Measurements from ENCODE around the gene LRCH2. TPM values are rescaled to one million over a fixed set of nuclear protein-coding genes. Genes with fewer than 3 reads are reported as not detected.

Gene LRCH2
- total and polyA plus RNA-seq, 11 donors, result 0.49 to 2.4 (median 1.1) TPM

- H3K27ac ChIP-seq, result no peak within 1 kb of the TSS
- ATAC-seq (no peak), DNase-seq (no peak)
- 92 to 98% (median 96%) methylated on average over 16 of the region's 16 CpGs for WGBS, 4 donors
- peaks cover 0 to 9% (median 0%) of the 10 kb centered on the region in 12 donors for H3K9me3 ChIP-seq
- H3K4me1 ChIP-seq, result no peaks in the 10 kb centered on the region
- H3K27me3 ChIP-seq, result no peaks in the 10 kb centered on the region
- TF ChIP-seq CTCF (IDR thresholded peaks at IDR 0.05) (no peak), POLR2A (IDR thresholded peaks at IDR 0.05) (no peak)
- intact Hi-C loops (cut with DNase I), result no loop called here
- H3K4me3 ChIP-seq, result no peak within 1 kb of the TSS
- H3K36me3 ChIP-seq, result no peaks in the 10 kb centered on the region
Measured at GRCh38 chrX:115189110-115189509, 44.8 kb downstream of the LRCH2 start, which contains the start of gene RBMXL3. TSS of gene RBMXL3 (plus strand) at chrX:115189410. CDS start at chrX:115189442, 32 bp downstream.

- no peaks in the 10 kb centered on the region for H3K36me3 ChIP-seq
- intact Hi-C loops (cut with DNase I), result no loop called here
- ATAC-seq, result no peak
- H3K27ac ChIP-seq, result no peak overlapping the region
- no peaks in the 10 kb centered on the region for H3K9me3 ChIP-seq
- WGBS, 4 donors, result 84 to 99% (median 93%) methylated on average over 2 of the region's 2 CpGs
- no peaks in the 10 kb centered on the region for H3K4me1 ChIP-seq
- H3K4me3 ChIP-seq, result no peak overlapping the region
- TF ChIP-seq CTCF (IDR thresholded peaks at IDR 0.05) (no peak), POLR2A (IDR thresholded peaks at IDR 0.05) (no peak)
- no peaks in the 10 kb centered on the region for H3K27me3 ChIP-seq
- no peak for DNase-seq
Measured at GRCh38 chrX:115183980-115184379, 49.9 kb downstream of the LRCH2 start.

GRCh38 chrX:115178473-115178872 is 55.4 kb downstream of the LRCH2 start:
- 61 to 92% (median 84%) methylated on average over 1 of the region's 1 CpG for WGBS, 4 donors
- DNase-seq (no peak), ATAC-seq (no peak)
- no peaks in the 10 kb centered on the region for H3K27me3 ChIP-seq
- no peaks in the 10 kb centered on the region for H3K4me1 ChIP-seq
- no peak overlapping the region for H3K4me3 ChIP-seq
- peaks cover 0 to 3% (median 0%) of the 10 kb centered on the region in 9 donors for H3K36me3 ChIP-seq
- intact Hi-C loops (cut with DNase I), result no loop called here
- no peaks in the 10 kb centered on the region for H3K9me3 ChIP-seq
- no peak overlapping the region for H3K27ac ChIP-seq
- TF ChIP-seq POLR2A (IDR thresholded peaks at IDR 0.05), result no peak
- no peak for TF ChIP-seq CTCF (IDR thresholded peaks at IDR 0.05)

- Histone ChIP-seq H3K9me3 (no peaks in the 10 kb centered on the region), H3K36me3 (peaks cover 0 to 3% (median 0%) of the 10 kb centered on the region in 9 donors), H3K27ac (no peak overlapping the region), H3K4me3 (no peak overlapping the region), H3K27me3 (no peaks in the 10 kb centered on the region), H3K4me1 (no peaks in the 10 kb centered on the region)
- TF ChIP-seq CTCF (IDR thresholded peaks at IDR 0.05) (no peak), POLR2A (IDR thresholded peaks at IDR 0.05) (no peak)
- 72 to 98% (median 89%) methylated on average over 4 of the region's 4 CpGs for WGBS, 4 donors
- ATAC-seq (no peak), DNase-seq (no peak)
- intact Hi-C loops (cut with DNase I), result no loop called here
Measured at GRCh38 chrX:115177932-115178331, 56.0 kb downstream of the LRCH2 start.
